H1 (cell line): ENCODE results near the gene ESYT2. TPM values are rescaled to one million over a fixed set of nuclear protein-coding genes. Genes with fewer than 3 reads are reported as not detected.

ENCODE experiments used
- CTCF ChIA-PET: fragments of 300-600 bp; sonication (Branson Sonifier 250); formaldehyde crosslinking; loops from one replicate; lab custom pipeline; 2021; ENCODE audit not compliant: partially characterized antibody; lab: Charles Lee
- POLR2A ChIA-PET: fragments of 300-600 bp; sonication (Branson Sonifier 250); formaldehyde crosslinking; loops from one replicate; lab custom pipeline; 2021; ENCODE audit warnings: inconsistent platforms; ENCODE audit not compliant: partially characterized antibody; lab: Charles Lee
- DNase-seq, 2 experiments: peaks; one replicate each; pipeline versions ENCODE4 v3.0.0 to v3.0.0-alpha.2; 2010 to 2022; ENCODE audit warnings: low spot score in 2 of 2, low read depth in 1 of 2, mixed read lengths in 1 of 2
- FAIRE-seq: peaks from 2 replicates; lab custom pipeline; 2011; peaks lifted over from hg19 to GRCh38; lab: Jason Lieb, UNC
- H2AFZ ChIP-seq: 2 replicates; pipeline ENCODE4 v1.8.1; 2012; ENCODE audit warnings: low read length, inconsistent platforms
- H2AK5ac ChIP-seq: 2 replicates; pipeline ENCODE4 v1.6.1; 2013; ENCODE audit warnings: low read depth, low read length
- H2BK120ac ChIP-seq: replicated peaks from 2 replicates; pipeline ENCODE3; 2013; ENCODE audit warnings: low read depth, low read length, inconsistent platforms
- H2BK12ac ChIP-seq: 2 replicates; pipeline ENCODE4 v1.6.1; 2013; ENCODE audit warnings: low read depth, low read length
- H2BK15ac ChIP-seq: 2 replicates; pipeline ENCODE4 v1.6.1; 2013; ENCODE audit warnings: low read length
- H2BK20ac ChIP-seq: 2 replicates; pipeline ENCODE4 v1.6.1; 2013; ENCODE audit warnings: low read length
- H2BK5ac ChIP-seq: 2 replicates; pipeline ENCODE4 v1.6.1; 2013; ENCODE audit warnings: low read depth, low read length
- H3K14ac ChIP-seq: 2 replicates; pipeline ENCODE4 v1.6.1; 2013; ENCODE audit warnings: inconsistent platforms; ENCODE audit not compliant: insufficient read length
- H3K18ac ChIP-seq: 2 replicates; pipeline ENCODE4 v1.6.1; 2013; ENCODE audit warnings: low read length; ENCODE audit errors: extremely low read depth
- H3K23ac ChIP-seq: 2 replicates; pipeline ENCODE4 v1.6.1; 2013; ENCODE audit warnings: inconsistent platforms; ENCODE audit not compliant: insufficient read length
- H3K23me2 ChIP-seq: 2 replicates; pipeline ENCODE4 v1.6.1; 2013; ENCODE audit warnings: low read depth, low read length
- H3K27ac ChIP-seq: 2 replicates; pipeline ENCODE4 v1.6.1; 2011; ENCODE audit warnings: low read depth, low read length, inconsistent platforms
- H3K27me3 ChIP-seq, 4 experiments: replicated peaks in 1 of 4; 1 replicate in 1 of 4; 2 replicates in 3 of 4; pipeline versions ENCODE4 v1.6.1 to v1.8.1; 2011 to 2013; ENCODE audit warnings: low read length in 3 of 4, mild to moderate bottlenecking in 3 of 4, inconsistent platforms in 2 of 4, mixed read lengths in 2 of 4, moderate library complexity in 1 of 4; ENCODE audit not compliant: control insufficient read depth in 3 of 4, insufficient read depth in 3 of 4; ENCODE audit errors: extremely low read depth in 1 of 4
- H3K36me3 ChIP-seq, 4 experiments: 2 replicates each; pipeline versions ENCODE4 v1.6.1 to v1.8.1; 2011 to 2013; ENCODE audit warnings: mild to moderate bottlenecking in 4 of 4, low read length in 3 of 4, moderate library complexity in 2 of 4, control low read depth in 1 of 4, inconsistent platforms in 1 of 4; ENCODE audit not compliant: insufficient read depth in 4 of 4, control insufficient read depth in 2 of 4
- H3K4ac ChIP-seq: replicated peaks from 2 replicates; pipeline ENCODE3; 2013; ENCODE audit warnings: low read length, low read depth, mixed read lengths, inconsistent platforms; ENCODE audit not compliant: insufficient read length
- H3K4me1 ChIP-seq, 4 experiments: replicated peaks in 1 of 4; 1 replicate in 1 of 4; 2 replicates in 3 of 4; pipeline versions ENCODE4 v1.6.1 to v1.8.1; 2011 to 2013; ENCODE audit warnings: low read length in 3 of 4, inconsistent platforms in 2 of 4, mixed read lengths in 1 of 4; ENCODE audit not compliant: insufficient read depth in 4 of 4, control insufficient read depth in 3 of 4
- H3K4me2 ChIP-seq, 2 experiments: 2 replicates each; pipeline versions ENCODE4 v1.6.1 to v1.8.1; 2011 to 2013; ENCODE audit warnings: low read depth in 2 of 2, low read length in 2 of 2, control low read depth in 1 of 2, inconsistent platforms in 1 of 2, mild to moderate bottlenecking in 1 of 2; ENCODE audit not compliant: insufficient read depth in 1 of 2
- H3K4me3 ChIP-seq, 4 experiments: fragments of 200-600, 300-600 bp in 1 of 4; sonication (generic), shearing (Covaris generic), sonication (Bioruptor Twin) in 1 of 4; 2 replicates each; pipeline versions ENCODE4 v1.5.1 to v1.8.1; 2011 to 2016; ENCODE audit warnings: low read length in 4 of 4, low read depth in 3 of 4, control low read depth in 2 of 4, inconsistent platforms in 2 of 4, mild to moderate bottlenecking in 2 of 4, mixed read lengths in 1 of 4, moderate library complexity in 1 of 4; ENCODE audit not compliant: insufficient read depth in 2 of 4; ENCODE audit errors: extremely low read depth in 1 of 4
- H3K56ac ChIP-seq: replicated peaks from 2 replicates; pipeline ENCODE3; 2013; ENCODE audit warnings: low read depth, mild to moderate bottlenecking, mixed read lengths, low read length, inconsistent platforms; ENCODE audit not compliant: insufficient read length
- H3K79me1 ChIP-seq: 2 replicates; pipeline ENCODE4 v1.6.1; 2013; ENCODE audit warnings: low read depth, low read length, control low read depth
- H3K79me2 ChIP-seq, 2 experiments: 2 replicates each; pipeline versions ENCODE4 v1.6.1 to v1.8.1; 2012 to 2013; ENCODE audit warnings: low read length in 2 of 2, mild to moderate bottlenecking in 2 of 2, inconsistent platforms in 1 of 2; ENCODE audit not compliant: insufficient read depth in 2 of 2, control insufficient read depth in 1 of 2
- H3K9ac ChIP-seq, 4 experiments: replicated peaks in 1 of 4; 1 replicate in 1 of 4; 2 replicates in 3 of 4; pipeline versions ENCODE4 v1.6.1 to v1.8.1; 2011 to 2013; ENCODE audit warnings: low read depth in 3 of 4, low read length in 3 of 4, control low read depth in 2 of 4, mild to moderate bottlenecking in 2 of 4, moderate library complexity in 2 of 4, inconsistent platforms in 1 of 4; ENCODE audit errors: extremely low read depth in 1 of 4
- H3K9me3 ChIP-seq, 2 experiments: 2 replicates each; pipeline versions ENCODE4 v1.6.1 to v1.8.1; 2012 to 2013; ENCODE audit warnings: mild to moderate bottlenecking in 2 of 2, moderate library complexity in 2 of 2, control low read depth in 1 of 2, inconsistent platforms in 1 of 2, low read depth in 1 of 2, low read length in 1 of 2, mixed read lengths in 1 of 2; ENCODE audit not compliant: insufficient read depth in 2 of 2
- H4K20me1 ChIP-seq, 2 experiments: replicated peaks in 1 of 2; 2 replicates each; pipeline versions ENCODE3 to v1.8.1; 2011 to 2013; ENCODE audit warnings: inconsistent platforms in 2 of 2, low read length in 2 of 2, mild to moderate bottlenecking in 1 of 2; ENCODE audit not compliant: insufficient read depth in 2 of 2, control insufficient read depth in 1 of 2
- H4K5ac ChIP-seq: 2 replicates; pipeline ENCODE4 v1.6.1; 2013; ENCODE audit warnings: low read length, low read depth, mixed read lengths, inconsistent platforms; ENCODE audit not compliant: insufficient read length
- H4K8ac ChIP-seq: 2 replicates; pipeline ENCODE4 v1.8.0; 2013; ENCODE audit warnings: mild to moderate bottlenecking, moderate library complexity, low read length, inconsistent platforms; ENCODE audit not compliant: insufficient read depth; ENCODE audit errors: extremely low read depth
- H4K91ac ChIP-seq: replicated peaks from 2 replicates; pipeline ENCODE3; 2013; ENCODE audit warnings: low read length, mixed read lengths, inconsistent platforms; ENCODE audit not compliant: insufficient read length
- BACH1 ChIP-seq: IDR thresholded peaks from 2 replicates; pipeline ENCODE4 v1.6.1; 2012; ENCODE audit warnings: low read length, improper control_type of control experiment
- JUN ChIP-seq: IDR thresholded peaks from 2 replicates; pipeline ENCODE4 v1.6.1; 2011; ENCODE audit warnings: low read depth, mild to moderate bottlenecking, improper control_type of control experiment, low read length
- TEAD4 ChIP-seq: IDR thresholded peaks from 2 replicates; pipeline ENCODE4 v1.6.1; 2012; ENCODE audit warnings: low read depth, low read length, inconsistent platforms, mixed read lengths
- WGBS, 2 experiments: shearing (Covaris generic) in 1 of 2; methylation state at CpG; one replicate each; pipeline versions ENCODE4 v1.1.6 to v1.1.7; 2013 to 2015; ENCODE audit warnings: low lambda C conversion rate in 2 of 2, mixed read lengths in 2 of 2, inconsistent platforms in 1 of 2, low coverage in 1 of 2, missing lambda C conversion rate in 1 of 2; ENCODE audit not compliant: insufficient replicate concordance in 2 of 2, insufficient coverage in 1 of 2, insufficient read length in 1 of 2; ENCODE audit errors: extremely low coverage in 1 of 2, missing lambda C conversion rate in 1 of 2; 5-methylcytosine and 5-hydroxymethylcytosine counted together
- polyA plus RNA-seq, 7 experiments: library from polyadenylated mRNA; depleted of rRNA in 3 of 7; stranded (reverse) in 5 of 7; unstranded in 2 of 7; fragments of >200 nt in 5 of 7; fragments of 200-250 nt in 2 of 7; gene quantifications; 1 replicate in 5 of 7; 2 replicates in 1 of 7; 4 replicates in 1 of 7; pipeline versions ENCODE4 v1.2.1 to v1.2.3, GENCODE V29; 2011 to 2013; ENCODE audit warnings: missing spikeins in 2 of 7, mixed read lengths in 2 of 7
- total RNA-seq: library from RNA; stranded (reverse); fragmentation: NEBNext Ultra II Directional; extraction: Animal tissue kit (Norgen Biotek cat#: 25700); gene quantifications from 2 replicates; pipeline ENCODE4 v1.2.1, GENCODE V29; 2021

The ESYT2 gene
- total and polyA plus RNA-seq, 2 of the 8 experiments (the other 6 are each of a cell fraction or from before 2014, with no cell fraction given) = 27.0 to 37.5 TPM

DNA sequence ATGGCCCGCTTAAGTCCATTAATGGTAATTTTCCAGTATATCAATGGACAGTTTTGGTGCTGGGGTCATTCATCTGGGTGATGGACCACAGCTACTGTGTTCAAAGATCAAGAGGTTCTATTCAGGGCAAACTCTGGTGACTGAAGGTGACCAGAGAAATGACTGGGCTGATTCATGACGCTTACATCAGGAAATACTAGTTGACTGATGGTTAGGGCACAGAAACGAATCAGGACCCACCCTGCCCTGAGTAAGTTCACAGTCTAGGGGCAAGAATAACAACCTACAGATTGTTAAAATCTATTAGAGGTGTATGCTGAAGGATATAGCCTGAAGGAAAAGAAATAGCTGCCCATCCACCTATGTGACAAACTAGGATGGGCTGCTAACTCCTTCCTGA, 134.3 kb downstream of the ESYT2 start:
- no peaks in the 10 kb centered on the region for H3K23me2 ChIP-seq
- DNase-seq = no peak
- H3K56ac ChIP-seq = no peak overlapping the region
- peaks cover 15 to 77% (median 59%) of the 10 kb centered on the region in 4 experiments for H3K36me3 ChIP-seq
- H3K23ac ChIP-seq = no peak overlapping the region
- H3K79me1 ChIP-seq = peaks cover 19% of the 10 kb centered on the region
- no peak overlapping the region for H3K4me2 ChIP-seq
- H2BK12ac ChIP-seq = no peak overlapping the region
- no peak overlapping the region for H2AFZ ChIP-seq
- H3K4me1 ChIP-seq = no peaks in the 10 kb centered on the region
- peaks cover 13 to 72% of the 10 kb centered on the region in 2 experiments for H3K79me2 ChIP-seq
- POLR2A ChIA-PET = interaction anchor here (2.0 kb wide), 1 partner anchor 8 kb away, joined by 7 read pairs; no protein-coding TSS in a partner anchor
- no peak overlapping the region for H2BK20ac ChIP-seq
- H3K4ac ChIP-seq = no peak overlapping the region
- H2BK120ac ChIP-seq = no peak overlapping the region
- H2BK5ac ChIP-seq = no peak overlapping the region
- H4K91ac ChIP-seq = no peak overlapping the region
- no peak overlapping the region for H3K9ac ChIP-seq
- peaks cover 21 to 23% of the 10 kb centered on the region in 2 experiments for H4K20me1 ChIP-seq
- FAIRE-seq = no peak
- H3K27ac ChIP-seq = no peak overlapping the region
- H4K8ac ChIP-seq = no peak overlapping the region
- no peak for TF ChIP-seq JUN
- TF ChIP-seq BACH1 = no peak
- TF ChIP-seq TEAD4 = no peak
- no peak overlapping the region for H2BK15ac ChIP-seq
- CTCF ChIA-PET = interaction anchor here (0.6 to 2.6 kb wide), 12 partner anchors 8 to 358 kb away, joined by 3 to 16 read pairs (median 4); no protein-coding TSS in a partner anchor
- H3K14ac ChIP-seq = no peak overlapping the region
- no peaks in the 10 kb centered on the region for H3K27me3 ChIP-seq
- H3K18ac ChIP-seq = no peak overlapping the region
- H2AK5ac ChIP-seq = no peak overlapping the region
- WGBS, 2 experiments = 62% methylated on average over 3 of the region's 3 CpGs; no CpG with 5 or more reads in 1 of the 2 experiments
- no peak overlapping the region for H4K5ac ChIP-seq
- H3K4me3 ChIP-seq = no peak overlapping the region
- H3K9me3 ChIP-seq = no peaks in the 10 kb centered on the region
